ENCODE results near the gene METTL13.
"Not testable (repeated sequence)": the region's sequence is repeated elsewhere in the genome, so short reads cannot be mapped to it uniquely, and the experiment has no call there.

METTL13 gene

DNA sequence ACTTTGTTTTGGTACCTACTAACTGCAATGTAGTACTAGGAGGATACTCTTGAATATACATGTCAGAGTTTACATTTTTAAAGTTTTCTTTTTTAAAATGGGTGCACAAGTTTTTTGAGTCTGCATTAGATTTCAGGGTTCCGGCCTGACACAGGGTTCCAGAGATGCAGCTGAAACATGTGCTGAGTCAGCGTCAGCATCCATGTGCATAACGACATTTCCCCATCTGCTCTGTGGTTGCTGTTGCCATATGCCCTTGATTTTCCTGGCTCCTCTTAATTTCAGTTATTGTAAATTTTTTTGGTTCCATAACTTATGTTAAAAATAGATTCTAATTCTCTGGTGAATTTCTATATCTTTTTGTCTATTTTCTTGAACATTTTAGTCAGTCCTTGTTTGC lies 12.3 kb upstream of the METTL13 start:
- DNase-seq (ENCODE audit: low spot score) = no peak

DNA sequence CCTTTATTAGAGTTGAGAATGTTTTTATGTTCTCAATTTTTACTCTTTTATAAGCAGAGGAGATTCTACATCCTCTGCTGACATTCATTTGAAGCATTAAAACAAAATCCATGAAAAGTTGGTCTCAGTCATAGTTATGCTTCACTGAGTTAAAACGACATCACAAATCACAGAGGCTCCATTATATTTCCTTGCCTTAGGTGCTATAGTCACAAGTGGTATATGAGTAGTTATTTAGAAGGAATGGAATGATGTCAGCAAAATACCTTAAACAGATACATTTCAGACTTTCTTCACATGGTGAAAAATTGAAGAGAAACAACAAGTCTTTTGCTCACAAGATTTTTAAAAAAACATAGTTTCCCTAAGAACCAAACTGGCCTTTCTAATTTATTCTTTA lies 11.7 kb upstream of the METTL13 start:
- no peak for DNase-seq (ENCODE audit: low spot score)

DNA sequence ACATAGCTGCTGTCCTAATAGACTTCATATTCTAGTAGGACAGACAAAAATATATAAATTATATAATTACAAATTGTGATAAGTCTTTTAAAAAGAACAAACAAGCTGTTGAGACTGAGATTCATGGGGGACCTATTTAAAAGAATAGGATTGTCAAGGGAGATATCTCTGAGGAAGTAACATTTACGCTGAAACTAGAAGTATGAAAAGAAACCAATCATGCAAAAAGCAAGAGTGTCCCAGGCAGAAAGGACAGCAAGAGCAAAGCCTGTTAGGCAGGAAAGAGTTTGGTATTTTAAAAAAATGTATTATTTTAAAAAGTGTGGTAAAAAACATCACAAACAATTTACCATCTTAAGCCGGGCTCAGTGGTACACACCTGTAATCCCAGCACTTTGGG lies 9.1 kb upstream of the METTL13 start:
- DNase-seq (ENCODE audit: low spot score) = no peak

DNA sequence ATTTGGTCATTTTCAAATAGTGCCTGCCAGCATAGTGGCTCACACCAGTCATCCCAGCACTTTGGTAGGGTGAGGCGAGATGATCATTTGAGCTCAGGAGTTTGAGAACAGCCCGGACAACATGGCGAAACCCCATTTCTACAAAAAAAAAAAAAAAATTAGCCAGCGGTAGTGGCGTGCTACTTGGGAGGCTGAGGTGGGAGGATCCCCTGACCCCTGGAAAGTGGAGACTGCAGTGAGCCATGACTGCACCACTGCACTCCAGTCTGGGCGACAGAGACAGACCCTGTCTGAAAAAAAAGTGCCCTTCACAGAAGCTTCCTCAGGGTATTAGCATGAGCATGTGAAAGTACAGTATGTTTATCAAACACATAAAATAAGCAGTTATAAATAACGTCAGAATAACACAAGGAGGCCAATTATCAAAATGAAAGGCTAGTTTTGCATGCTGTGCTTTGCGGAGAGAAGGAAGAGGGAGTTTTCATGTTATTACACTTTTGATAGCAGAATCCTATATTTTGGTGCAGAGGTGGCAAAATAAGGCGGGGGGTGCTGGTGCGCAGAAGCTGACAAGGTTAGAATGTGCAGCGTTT lies 781 bp upstream of the METTL13 start:
- no peak for DNase-seq (ENCODE audit: low spot score)

DNA sequence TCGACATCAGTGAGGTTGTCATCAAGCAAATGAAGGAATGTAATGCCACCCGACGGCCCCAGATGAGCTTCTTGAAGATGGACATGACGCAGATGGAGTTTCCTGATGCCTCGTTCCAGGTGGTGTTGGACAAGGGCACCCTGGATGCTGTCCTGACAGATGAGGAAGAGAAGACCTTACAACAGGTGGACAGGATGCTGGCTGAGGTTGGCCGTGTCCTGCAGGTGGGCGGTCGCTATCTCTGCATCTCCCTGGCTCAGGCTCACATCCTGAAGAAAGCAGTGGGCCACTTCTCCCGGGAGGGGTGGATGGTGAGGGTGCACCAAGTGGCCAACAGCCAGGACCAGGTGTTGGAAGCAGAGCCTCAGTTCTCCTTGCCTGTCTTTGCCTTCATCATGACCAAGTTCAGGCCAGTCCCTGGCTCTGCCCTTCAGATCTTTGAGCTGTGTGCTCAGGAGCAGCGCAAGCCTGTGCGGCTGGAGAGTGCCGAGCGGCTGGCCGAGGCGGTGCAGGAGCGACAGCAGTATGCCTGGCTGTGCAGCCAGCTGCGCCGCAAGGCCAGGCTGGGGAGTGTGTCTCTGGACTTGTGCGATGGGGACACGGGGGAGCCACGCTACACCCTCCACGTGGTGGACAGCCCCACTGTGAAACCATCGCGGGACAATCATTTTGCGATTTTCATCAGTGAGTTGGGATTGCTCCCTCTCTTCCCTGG lies 2.5 kb downstream of the METTL13 start:
- DNase-seq (ENCODE audit: low spot score) = no peak

DNA sequence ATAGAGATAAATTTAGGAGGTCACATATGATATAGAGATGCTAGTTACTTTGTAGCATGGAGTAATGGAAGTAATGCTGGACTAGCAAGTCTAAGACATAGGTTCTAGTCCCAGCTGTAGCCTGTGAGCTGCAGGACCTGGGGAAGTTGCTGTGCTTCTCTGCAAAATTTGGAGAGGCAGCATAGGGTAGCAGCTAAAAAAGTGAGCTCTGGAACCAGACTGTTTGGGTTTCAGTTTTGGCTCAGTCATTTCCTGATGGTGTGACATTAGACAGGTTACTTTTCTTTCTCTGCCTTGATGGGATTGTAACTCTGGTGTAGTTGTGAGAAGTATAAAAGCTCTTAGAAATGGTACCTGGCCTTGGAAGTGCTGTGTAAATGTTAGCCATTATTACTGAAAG lies 3.3 kb downstream of the METTL13 start:
- no peak for DNase-seq (ENCODE audit: low spot score)

DNA sequence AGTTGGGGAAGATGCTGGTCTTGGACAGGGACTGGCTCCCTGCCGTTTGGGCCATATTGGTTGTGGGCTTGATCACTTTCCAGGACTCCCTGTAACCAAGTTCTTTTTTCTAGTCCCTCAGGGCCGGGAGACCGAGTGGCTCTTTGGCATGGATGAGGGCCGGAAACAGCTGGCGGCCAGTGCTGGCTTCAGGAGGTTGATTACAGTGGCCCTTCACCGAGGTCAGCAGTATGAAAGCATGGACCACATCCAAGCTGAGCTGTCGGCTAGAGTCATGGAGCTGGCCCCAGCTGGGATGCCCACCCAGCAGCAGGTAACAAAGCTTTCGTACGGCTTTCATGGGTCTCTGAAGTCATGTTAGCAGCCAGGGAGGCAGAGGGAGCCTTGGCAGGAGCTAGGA lies 4.3 kb downstream of the METTL13 start:
- DNase-seq (ENCODE audit: low spot score) = no peak

DNA sequence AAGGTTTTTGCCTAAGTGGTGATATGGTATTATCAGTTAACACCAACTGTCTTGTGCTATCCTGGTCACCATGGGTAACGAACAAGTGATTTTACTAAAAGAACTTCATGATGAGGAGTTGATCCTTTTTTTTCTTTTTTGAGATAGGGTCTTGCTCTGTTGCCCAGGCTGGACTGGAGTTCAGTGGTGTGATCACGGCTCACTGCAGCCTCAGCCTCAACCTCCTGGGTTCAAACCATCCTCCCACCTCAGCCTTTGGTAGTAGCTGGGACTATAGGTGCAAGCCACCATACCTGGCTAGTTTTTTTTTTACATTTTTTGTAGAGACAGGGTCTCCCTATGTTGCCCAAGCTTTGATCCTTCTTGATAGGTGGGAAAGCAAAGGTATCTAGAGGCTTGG lies 5.1 kb downstream of the METTL13 start:
- DNase-seq (ENCODE audit: low spot score) = no peak

DNA sequence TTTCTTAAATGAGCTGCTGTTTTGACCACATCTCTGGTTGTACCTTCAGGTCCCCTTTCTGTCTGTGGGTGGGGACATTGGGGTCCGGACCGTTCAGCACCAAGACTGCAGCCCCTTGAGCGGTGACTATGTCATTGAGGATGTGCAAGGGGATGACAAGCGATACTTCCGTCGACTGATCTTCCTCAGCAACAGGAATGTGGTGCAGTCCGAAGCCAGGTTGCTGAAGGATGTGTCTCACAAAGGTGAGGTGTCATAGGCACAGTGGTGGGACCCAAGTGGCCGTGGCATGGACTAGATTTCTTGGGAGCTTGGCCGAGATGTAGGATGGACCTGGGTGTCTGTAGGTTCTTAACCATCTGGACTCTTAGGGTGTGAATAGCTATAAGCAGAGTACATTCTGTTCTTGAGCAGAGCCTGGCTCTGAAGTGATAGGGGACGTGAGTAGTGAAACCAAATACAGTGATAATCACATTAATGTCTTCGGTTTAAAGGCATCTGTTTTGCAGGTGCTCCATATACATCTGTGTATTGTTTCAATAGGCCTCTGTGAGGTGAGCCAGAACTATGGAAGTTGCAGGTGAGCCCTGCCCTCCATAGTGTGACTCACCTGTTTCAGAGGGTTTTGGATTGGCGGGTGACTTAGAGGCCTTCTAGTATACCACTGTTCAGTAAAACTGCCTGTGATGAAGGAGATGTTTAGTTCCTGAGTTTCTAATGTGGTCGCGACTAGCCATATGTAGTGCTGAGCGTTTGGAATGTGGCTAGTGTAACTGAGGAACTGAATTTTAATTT lies 6.4 kb downstream of the METTL13 start:
- no peak for DNase-seq (ENCODE audit: low spot score)

DNA sequence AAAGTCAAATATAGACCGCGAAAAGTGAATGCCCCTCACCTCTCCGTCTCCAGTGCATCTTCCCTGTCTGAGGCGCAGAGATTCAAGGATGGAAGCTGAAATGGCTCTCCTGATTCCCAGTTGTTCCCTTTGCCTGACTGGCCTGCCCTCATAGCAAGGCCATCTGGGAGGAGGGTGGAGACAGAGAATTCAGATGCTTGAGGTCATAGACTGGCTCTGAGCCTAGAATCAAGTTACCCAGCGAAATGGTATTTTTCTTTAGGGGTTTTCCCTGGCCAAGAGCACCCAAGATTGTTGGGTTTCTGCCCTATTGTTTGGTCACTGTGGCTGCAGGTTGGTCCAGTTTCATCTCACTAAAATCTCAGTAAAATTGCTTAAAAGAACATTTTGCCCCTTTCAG lies 7.2 kb downstream of the METTL13 start:
- no peak for DNase-seq (ENCODE audit: low spot score)

DNA sequence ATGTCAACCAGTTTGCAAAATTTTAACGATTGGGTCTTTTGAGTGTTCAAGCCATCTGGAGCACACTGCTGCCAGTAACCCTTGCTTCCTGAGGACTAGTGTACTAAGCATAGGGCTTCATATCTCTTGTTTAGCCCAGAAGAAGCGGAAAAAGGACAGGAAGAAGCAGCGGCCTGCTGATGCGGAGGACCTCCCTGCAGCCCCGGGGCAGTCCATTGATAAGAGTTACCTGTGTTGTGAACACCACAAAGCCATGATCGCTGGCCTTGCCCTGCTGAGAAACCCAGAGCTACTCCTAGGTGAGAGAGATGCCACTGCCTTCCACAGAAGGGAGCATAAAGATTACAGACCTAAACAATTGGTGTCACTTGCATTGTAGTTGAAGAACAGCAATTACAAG lies 8.9 kb downstream of the METTL13 start:
- DNase-seq (ENCODE audit: low spot score) = no peak

DNA sequence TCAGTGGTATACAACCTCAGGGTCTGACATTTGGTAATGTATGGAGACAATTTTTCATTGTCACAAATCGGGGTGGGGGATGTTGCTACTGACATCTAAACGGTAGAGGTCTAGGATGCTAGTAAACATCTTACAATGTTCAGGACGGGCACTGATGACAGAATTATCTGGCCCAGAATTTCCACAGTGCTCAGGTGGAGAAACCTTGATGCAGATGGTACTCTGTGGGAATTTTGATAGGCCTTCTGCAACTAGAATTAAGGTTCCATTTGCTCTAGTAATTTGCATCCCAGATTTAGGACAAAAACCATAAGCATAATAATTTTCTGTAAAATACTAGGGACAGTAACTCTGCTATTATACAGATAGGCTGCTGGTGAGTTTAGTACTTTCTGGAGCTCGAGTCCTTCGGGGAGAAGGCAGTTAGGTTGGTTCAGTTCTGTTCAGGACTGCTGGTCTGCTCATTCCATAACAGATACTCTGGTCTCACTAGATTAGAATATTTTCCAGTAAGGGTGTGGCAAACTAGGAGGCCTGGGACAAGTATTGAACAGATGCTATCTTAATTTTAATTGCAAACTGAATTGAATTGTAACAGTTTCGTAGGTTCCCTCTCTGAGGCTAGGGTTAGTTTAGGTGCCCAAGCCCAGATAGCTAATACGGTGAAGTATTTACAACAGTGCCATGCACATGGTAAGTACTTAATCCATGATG lies 11.4 kb downstream of the METTL13 start:
- DNase-seq (ENCODE audit: low spot score) = peak; percentile 39

DNA sequence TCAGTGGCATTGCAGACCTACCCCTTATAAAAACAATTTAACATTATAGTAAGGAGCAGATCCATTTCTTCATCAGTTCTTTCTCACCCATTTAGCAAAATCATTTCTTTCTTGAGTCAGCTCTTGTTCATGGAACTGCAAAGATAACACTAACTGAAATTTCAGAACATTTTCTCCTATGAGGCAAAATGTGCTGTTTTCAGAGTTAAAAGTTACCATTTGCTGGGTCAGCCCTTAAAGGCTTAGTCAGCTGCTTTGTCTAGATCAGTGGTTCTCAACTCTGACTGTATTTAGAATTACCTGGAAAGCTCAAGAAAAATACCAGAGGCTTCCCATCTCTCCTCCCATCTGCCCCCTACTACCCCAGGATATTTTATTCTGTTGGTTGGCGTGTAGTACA lies 12.2 kb downstream of the METTL13 start:
- peak; percentile 22 for DNase-seq (ENCODE audit: low spot score)

DNA sequence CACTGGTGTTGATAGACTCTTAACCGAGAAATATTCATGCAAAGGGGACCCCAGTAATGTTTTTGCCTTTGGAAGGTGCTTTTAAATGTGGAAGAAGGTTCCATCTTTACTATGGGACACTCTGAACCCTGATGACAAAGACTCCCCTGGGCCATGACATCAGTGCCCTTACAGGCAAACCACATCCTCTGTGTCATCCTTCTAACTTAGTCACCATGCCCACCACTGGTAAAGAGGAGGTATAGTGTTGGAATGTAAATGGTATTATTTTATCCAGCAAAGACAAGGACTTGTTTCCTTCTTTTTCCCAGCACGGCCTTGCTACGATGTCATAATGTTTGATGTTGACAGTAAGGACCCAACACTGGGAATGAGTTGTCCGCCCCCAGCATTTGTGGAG lies 12.6 kb downstream of the METTL13 start:
- no peak for DNase-seq (ENCODE audit: low spot score)

DNA sequence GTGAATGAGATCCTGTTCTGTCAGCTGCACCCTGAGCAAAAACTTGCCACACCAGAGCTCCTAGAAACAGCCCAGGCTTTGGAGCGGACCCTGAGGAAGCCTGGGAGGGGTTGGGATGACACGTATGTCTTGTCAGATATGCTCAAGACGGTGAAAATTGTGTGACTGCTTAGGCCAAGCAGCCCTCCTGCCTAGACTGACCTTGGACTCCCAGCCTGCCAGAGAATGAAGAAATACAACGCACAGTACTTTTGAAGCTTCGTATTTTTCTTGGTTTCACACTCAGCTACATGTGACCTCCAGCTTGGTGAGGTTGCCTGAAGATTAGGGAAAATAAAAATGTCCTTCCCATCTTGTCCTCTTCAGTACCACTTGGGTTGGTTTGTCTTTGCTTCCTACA lies 15.1 kb downstream of the METTL13 start:
- no peak for DNase-seq (ENCODE audit: low spot score)

DNA sequence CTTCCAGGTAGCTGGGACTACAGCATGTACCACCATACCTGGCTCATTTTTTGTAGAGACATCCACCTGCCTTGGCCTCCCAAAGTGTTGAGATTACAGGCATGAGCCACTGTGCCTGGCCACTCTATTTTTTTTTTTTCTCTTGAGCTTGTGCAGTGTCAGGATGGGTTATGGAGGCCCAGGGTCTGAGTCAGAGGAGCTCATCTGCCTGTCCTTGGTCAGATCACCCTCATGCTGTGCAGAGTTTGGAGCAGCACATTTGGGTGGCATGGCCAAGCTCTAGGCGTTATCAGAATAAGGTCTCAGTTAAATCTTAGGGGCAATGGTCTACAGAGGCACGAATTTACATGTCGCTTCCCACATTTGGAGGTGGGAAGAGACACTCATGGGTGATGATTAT lies 16.9 kb downstream of the METTL13 start:
- no peak for DNase-seq (ENCODE audit: low spot score)

DNA sequence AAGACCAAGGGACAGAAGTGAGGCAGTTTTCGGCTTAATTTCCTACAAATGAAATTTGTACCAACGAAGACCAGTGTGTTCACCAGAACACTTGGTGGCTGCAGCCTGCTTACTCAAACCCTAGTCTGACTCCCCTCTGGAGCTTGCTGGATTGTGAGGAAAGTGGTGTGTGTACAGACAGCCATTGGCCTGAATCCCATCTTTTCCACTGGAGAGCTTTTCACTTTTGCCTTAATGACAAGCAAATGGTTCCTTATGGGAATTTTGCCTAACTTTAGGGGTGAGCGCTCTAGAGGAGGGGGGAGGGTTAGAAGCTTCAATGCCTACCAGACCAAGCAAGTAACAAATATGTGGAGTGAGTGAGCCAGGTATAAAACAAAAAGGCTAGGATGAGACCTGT lies 17.3 kb downstream of the METTL13 start:
- no peak for DNase-seq (ENCODE audit: low spot score)

DNA sequence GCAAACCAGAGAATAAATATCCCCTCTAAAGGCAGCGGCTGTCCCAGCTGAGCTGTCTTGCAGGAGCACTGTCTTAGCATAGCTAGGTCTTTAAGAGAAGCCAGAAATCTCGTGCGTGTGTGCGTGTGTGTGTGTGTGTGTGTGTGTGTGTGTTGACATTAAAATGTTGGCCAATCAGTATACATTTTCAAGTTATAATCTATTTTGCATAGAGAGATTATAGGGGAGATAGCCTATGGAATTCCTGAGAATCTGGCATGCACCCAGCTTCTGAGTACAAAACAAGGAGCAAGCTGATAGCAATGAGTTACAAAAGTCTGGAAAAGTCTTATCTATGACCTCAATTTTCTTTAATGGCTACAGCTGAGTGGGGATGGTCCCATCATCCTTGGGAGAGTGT lies 17.7 kb downstream of the METTL13 start:
- no peak for DNase-seq (ENCODE audit: low spot score)

DNA sequence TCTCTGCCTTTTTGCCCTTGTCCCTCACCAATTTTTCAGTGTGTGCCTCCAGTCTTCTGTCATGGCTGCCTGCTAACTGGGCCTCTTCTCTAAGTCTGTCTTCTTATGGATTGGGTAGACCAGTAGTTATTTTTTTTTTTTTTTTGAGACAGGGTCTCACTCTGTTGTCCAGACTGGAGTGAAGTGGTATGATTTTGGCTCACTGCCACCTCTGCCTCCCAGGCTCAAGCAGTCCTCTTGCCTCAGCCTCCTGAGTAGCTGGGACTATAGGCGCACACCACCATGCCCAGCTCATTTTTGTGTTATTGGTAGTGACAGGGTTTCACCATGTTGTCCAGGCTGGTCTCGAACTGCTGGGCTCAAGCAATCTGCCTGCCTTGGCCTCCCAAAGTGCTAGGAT lies 18.2 kb downstream of the METTL13 start:
- DNase-seq (ENCODE audit: low spot score) = not testable (repeated sequence)

DNA sequence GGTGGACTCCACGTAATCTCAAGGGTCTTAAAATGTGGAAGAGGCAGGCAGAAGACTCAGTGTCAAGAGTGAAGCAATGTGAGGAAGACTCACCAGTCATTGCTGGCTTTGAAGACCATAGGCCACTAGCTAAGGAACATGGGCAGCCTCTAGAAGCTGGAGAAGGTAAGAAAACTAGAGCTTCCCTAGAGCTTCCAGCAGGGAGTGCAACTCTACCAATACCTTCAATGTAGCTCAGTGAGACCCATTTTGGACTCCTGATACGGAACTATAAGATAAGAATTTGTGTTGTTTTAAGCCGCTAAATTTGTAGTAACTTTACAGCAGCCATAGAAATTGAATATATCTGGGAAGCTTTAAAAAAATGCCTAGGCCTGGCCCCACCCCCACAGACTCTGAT lies 18.9 kb downstream of the METTL13 start:
- DNase-seq (ENCODE audit: low spot score) = no peak

DNA sequence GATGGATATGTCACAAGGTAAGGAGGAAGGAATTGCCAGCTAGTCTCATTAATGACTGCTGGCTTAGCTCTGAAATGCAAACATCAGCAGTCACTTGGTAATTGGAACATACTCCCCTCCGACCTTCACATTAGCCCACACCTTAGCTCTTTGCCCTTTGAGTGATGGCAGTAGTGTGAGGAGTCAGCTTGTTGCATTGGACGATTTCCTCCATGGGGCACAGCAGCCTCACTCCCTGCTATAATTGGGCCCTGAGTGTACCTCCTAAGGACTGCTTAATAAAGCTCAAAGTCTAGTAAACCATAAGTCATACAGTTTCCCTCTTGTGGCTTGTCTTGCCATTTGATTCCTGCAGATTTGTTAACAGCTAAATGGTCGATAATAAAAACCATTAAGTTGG lies 19.4 kb downstream of the METTL13 start:
- DNase-seq (ENCODE audit: low spot score) = no peak

DNA sequence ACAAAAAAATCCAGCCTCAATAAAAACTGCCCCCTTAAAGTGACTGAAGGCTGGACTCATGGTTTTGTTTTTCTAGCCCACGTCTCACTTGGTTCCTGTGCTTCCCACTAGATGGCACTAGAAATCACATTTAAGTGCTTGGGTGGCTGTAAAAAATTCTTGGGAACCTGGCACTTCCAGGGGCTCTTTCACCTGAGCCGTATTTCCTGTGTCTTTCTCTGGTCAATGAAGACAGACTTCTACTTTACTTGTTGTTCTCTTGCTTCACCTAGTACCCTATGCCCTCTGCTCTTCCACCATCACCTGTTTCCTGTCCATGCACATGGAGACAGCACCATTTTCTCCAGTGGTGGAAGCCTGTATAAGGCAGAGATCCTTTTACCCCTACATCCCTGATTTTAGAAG lies 20.0 kb downstream of the METTL13 start:
- DNase-seq (ENCODE audit: low spot score) = peak; percentile 61

DNA sequence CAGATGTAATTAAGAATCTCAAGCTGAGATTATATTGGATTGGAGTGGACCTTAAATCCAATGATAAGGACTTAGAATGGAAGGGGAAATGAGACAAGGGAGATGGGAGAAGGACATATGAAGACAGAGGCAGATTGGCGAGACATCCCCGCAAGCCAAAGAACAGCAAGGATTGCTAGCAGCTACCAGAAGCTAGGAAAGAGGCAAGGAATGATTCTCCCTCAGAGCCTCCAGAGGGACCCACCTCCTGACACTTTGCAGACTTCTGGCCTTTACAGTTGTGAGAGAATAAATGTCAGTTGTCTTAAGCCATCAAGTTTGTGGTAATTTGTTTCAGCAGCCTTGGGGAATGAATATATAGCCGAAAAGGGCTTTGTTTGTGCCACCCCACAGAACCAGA lies 20.7 kb downstream of the METTL13 start:
- DNase-seq (ENCODE audit: low spot score) = no peak
